Measurements from ENCODE around the gene TAF13.
"Not testable (repeated sequence)": the region's sequence is repeated elsewhere in the genome, so short reads cannot be mapped to it uniquely, and the experiment has no call there.

The TAF13 gene

DNA sequence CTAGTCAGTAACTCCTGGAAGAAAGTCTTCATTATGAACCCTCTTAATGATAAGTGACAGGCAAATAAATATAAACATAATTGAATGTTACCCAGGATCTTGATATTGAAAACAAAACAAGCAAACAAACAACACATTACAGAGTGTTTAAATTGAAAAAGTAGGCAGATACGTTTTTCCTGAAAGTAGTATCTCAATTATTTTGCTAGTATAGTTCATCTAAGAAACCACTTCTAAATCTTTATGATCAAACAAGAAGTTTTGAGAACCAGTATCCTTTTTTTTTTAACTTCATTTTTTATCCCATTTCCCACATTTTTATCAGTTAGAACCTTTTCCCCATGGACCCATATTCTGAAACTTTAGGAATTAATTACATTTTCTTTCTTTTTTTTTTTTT, 30.2 kb downstream of the TAF13 start:
- no peak for DNase-seq

DNA sequence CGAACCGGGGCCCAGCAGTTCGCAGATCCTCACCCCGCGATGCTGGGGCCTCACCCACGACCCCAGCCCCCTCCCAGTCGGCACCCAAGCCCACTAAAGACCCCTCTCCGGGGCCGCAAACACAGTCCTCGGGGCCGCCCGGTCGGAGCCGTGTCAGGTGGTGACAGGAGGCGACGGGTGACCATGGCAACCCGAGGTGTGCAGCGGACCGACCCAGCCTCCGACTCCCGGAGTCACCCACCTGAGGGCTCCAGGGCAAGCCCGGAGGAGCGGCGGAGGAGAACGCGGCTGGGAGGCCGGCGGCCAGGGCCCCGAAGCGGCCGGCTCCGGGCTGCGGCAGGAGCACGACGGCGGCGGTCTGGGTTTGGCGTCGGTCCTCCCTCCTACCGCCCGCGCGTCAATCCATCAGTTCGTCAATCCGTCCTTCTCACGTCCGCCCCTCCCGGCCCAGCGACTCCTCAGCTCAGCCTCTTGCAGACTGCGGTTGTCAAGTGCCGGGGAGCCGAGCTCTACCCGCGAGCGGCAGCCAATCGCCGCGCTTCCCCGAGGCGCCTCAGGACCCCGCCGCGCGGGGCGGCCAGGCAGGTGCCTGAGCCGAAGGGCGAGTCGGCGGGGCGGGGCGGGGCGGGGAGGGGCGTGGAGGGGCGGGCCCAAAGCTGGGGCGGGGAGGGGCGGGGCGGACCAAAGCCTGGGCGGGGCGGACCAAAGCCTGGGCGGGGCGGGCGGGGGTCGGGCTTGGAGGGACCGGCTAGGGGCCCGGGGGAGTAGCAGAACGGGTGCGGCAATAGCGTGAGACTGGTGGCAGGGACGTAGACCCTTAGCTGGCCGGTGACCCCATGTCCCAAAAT, 34.0 kb downstream of the TAF13 start, which contains the start of gene WDR47:
Gene WDR47, minus strand, starts transcription at position 482 of the 848 bp plus-strand sequence. CDS start 18,590 bp downstream, outside the sequence.
- DNase-seq = peak; percentile 95

GRCh38 chr1:109040989-109041620, 34.7 kb downstream of the TAF13 start:
- no peak for DNase-seq

DNA sequence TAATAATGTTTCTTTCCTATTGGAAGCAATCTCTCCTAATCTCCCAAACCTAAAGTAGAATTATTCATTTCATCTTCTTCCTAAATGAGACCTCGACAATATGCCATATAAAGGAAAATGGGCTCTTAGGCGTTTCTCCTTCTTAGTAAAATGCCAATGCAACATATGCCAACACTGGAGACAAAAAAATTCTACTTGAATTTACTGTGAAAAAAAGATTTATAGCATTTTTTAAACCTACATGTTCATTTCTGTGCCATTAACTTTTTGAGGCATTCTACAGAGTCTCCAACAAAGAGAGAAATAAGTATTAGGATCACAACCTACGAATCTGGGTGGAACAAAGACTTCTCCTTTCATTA, 35.2 kb downstream of the TAF13 start:
- DNase-seq = no peak

GRCh38 chr1:109034382-109034781, 41.4 kb downstream of the TAF13 start:
- no peak for DNase-seq

GRCh38 chr1:109029493-109029892, 46.3 kb downstream of the TAF13 start:
- not testable (repeated sequence) for DNase-seq

GRCh38 chr1:109027841-109028240, 48.0 kb downstream of the TAF13 start:
- DNase-seq = no peak

- no peak for DNase-seq
Observed at GRCh38 chr1:109025694-109026093, 50.1 kb downstream of the TAF13 start.

DNA sequence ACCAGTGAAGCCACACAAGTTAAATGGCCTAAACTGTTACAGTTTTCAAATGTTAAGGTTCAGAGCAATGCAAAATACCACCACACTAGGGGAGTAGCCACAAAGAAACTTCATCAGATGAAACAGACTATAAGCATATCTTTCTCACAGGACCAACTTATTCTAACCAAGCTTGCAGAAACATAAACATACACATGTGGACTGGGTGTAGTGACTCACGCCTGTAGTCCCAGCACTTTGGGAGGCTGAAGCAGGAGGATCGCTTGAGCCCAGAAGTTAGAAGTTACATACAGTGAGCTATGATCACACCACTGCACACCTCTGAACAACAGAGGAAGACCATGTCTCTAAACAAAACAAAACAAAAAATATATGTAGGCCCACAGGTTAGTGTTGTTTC, 51.2 kb downstream of the TAF13 start:
- DNase-seq = no peak

GRCh38 chr1:109020693-109021257, 55.0 kb downstream of the TAF13 start:
- no peak for DNase-seq

DNA sequence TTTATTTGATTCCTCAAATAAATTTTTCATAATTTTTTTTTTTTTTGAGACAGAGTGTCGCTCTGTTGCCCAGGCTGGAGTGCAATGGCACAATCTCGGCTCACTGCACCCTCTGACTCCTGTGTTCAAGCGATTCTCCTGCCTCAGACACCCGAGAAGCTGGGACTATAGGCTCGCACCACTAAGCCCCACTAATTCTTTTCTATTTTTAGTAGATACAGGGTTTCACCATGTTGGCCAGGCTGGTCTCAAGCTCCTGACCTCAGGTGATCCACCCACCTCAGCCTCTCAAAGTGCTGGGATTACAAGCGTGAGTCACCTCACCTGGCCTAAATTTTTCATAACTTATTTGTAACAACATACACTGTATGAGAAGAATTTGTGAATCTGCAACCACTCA, 58.1 kb downstream of the TAF13 start:
- DNase-seq = not testable (repeated sequence)

GRCh38 chr1:109017134-109017533, 58.7 kb downstream of the TAF13 start:
- DNase-seq = no peak

All from NK-92 treated with Interleukin-12 subunit alpha and Interleukin-12 subunit beta, amount 100 ng/mL, for 24 hours (cell line).